Endothelial cell of umbilical vein (primary cell): ENCODE data around the gene KLF13.

Experiments used
- GATA2 ChIP-seq: IDR thresholded peaks from 2 replicates; pipeline ENCODE4 v1.7.0; 2011; ENCODE audit warnings: low read depth, mild to moderate bottlenecking, moderate library complexity, mixed read lengths, low read length; ENCODE audit not compliant: insufficient read length, insufficient read depth
- MYC ChIP-seq: IDR thresholded peaks from one replicate; pipeline ENCODE4 v1.6.1; 2011; ENCODE audit warnings: mild to moderate bottlenecking, low read depth, low read length
- POLR2A ChIP-seq: IDR thresholded peaks from 2 replicates; pipeline ENCODE4 v1.6.1; 2012; ENCODE audit warnings: low read depth, mild to moderate bottlenecking, control low read depth, low read length
- POLR2AphosphoS5 ChIP-seq: IDR thresholded peaks from 2 replicates; pipeline ENCODE4 v1.6.1; 2012; ENCODE audit warnings: low read depth, mild to moderate bottlenecking, control low read depth, low read length, moderate library complexity; ENCODE audit not compliant: insufficient read depth
- TF ChIP-seq, protein P1 (sequence below), 2 donors: IDR thresholded peaks; 1 replicate in 1 of 2; 2 replicates in 1 of 2; pipeline ENCODE4 v1.5.1; 2011; ENCODE audit warnings: low read length in 2 of 2, mild to moderate bottlenecking in 2 of 2, moderate library complexity in 2 of 2, control low read depth in 1 of 2, inconsistent platforms in 1 of 2, low read depth in 1 of 2; ENCODE audit not compliant: insufficient read depth in 1 of 2; ENCODE audit errors: extremely low read depth in 1 of 2

DNA sequence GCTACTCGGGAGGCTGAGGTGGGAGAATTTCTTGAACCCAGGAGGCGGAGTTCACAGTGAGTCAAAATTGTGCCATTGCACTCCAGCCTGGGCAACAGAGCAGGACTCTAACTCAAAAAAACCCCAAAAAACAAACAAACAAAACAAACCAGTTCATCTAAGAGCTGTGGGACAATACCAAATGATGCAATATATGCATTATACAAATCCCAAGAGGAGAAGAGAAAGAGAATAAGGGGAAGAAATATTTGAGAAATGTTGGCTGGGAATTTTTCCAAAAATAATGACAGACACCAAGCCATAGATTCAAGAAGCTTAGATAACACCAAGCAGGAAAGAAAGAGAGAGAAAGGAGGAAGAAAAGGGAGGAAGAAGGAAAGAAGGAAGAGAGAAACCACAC lies 82.5 kb downstream of the KLF13 start:
- TF ChIP-seq, protein P1, sequence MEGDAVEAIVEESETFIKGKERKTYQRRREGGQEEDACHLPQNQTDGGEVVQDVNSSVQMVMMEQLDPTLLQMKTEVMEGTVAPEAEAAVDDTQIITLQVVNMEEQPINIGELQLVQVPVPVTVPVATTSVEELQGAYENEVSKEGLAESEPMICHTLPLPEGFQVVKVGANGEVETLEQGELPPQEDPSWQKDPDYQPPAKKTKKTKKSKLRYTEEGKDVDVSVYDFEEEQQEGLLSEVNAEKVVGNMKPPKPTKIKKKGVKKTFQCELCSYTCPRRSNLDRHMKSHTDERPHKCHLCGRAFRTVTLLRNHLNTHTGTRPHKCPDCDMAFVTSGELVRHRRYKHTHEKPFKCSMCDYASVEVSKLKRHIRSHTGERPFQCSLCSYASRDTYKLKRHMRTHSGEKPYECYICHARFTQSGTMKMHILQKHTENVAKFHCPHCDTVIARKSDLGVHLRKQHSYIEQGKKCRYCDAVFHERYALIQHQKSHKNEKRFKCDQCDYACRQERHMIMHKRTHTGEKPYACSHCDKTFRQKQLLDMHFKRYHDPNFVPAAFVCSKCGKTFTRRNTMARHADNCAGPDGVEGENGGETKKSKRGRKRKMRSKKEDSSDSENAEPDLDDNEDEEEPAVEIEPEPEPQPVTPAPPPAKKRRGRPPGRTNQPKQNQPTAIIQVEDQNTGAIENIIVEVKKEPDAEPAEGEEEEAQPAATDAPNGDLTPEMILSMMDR (IDR thresholded peaks at IDR 0.05; ENCODE audit: extremely low read depth in 1 of 2, insufficient read depth in 1 of 2, low read depth in 1 of 2, low read length in 2 of 2): no peak
- TF ChIP-seq POLR2AphosphoS5 (no peak), POLR2A (no peak), GATA2 (no peak), MYC (no peak)
